ENCODE results near the gene LIPA.
A peak's percentile ranks its signal among the peaks of the same experiment; 100 is the strongest.

LIPA gene

DNA sequence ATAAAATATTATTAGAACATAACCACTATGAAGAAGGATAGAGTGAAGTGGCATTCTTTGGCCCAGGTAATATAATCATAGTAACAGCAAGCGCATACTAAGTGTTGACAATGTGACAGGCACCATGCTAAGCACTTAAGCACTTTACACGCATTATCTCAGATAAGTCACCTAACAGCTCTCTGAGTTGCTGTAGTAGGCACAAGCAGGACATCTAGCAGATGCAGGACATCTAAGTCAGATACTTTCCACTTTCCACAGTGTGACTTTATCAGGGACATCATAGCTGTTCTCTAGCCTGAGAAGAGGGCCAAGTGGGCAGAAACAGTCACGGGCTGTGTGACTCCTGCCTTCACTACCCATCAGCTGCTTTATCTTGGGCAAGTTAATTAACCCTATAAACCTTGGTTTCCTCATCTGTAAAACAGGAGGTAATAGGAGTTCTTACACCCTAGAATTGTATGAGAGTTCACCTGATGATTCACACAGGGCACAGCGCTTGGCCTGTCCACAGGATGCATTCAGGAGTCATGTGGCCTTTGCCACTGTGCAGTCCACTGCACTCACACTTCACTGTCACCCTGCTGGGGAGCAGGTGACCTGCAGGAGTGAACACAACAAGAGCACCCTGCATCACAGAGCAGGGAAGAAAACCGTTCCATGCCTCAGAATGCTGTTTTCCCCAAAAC lies 12.5 kb downstream of the LIPA start:
- DNase-seq: no peak

DNA sequence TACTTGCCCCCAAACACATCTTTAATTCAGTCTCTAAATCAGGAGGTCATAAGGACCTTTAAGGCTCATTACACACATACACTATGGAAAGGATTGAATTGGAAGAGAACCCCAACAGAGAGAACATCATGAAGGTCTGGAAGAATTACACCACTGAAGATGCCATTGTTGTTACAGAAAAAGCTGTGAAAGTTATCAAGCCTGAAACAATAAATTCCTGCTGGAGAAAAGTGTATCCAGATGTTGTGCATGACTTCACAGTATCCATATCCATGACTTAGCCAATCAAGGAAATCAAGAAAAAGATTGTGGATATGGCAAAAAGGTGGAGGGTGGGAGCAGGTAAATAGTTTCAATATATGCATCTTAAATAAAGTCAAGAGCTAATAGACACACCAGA lies 13.7 kb downstream of the LIPA start:
- DNase-seq: no peak

DNA sequence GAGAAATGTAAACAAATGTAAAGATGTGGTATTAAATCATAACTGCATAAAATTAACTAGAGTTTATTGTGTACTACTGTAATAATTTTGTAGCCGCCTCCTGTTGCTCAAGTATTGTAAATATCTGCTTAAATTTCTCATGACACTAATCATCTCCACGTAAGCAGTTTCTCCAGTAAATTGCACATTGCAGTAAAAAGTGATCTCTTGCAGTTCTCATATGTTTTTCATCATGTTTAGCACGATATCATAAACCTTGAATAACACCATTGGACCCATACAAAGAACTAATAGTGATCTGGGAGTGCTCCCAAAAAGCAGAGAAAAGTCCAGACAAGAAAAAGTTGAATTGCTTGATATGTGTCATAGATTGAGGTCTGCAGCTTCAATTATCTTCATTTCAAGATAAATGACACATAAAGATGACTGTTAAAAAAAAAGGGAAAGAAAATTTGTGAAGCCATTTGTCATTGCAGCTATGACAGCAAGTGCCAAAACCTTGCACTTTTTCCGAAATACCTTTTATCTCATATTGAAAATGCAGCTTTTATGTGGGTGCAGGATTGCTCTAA lies 15.3 kb downstream of the LIPA start:
- no peak for DNase-seq

DNA sequence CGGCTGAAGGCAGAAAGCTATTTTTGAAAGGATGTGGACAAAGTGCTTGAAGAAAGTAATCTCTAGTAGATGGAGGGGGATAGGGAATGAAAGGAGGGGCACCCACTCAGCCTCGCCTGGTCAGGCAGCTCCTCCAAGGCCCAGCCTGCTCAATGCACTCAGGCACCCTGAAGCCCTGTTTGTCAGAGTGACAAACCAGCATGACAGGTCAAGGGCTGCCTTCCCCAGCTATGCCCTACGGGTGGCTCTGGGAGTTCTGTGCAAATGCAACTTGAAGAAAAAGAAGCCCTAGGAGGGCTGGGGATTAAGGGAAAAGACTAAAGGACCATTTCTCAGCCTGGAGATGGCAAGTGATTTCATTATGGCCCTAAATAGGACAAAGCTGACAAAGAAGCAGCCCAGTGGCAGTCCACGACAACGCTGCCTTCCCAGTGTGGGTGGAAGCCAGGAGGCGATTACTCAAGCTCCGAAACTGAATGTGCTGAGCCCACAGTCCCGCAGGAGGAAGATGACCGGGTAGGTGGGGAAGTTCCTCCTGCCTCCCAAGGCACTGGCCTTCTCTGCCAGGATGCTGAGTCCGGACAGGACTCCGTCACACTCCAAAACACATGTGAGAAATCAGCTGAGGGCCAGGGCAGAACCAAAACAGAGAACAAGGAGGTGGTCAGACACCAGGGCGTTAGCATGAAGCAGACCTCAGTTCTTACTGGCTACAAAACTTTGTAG lies 16.3 kb downstream of the LIPA start:
- DNase-seq: no peak

DNA sequence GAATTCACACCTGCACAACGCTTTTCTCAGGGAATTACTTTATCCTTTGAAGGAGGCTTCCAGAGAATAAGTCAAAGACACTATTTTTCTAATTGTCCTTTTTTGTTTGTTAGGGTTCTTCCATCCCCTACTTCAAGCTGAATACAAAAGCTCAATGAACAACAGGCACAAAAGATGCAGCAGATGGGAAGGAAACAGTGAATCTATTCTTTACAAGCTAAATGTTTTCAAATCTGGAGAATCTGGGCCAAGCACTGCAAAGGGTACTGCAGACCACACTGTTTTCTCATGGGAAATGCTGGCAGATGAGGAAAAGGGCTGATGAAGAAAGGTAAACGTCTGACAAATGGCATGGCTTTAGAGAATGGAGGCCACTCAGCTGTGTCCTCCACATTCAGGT lies 18.5 kb downstream of the LIPA start:
- no peak for DNase-seq

DNA sequence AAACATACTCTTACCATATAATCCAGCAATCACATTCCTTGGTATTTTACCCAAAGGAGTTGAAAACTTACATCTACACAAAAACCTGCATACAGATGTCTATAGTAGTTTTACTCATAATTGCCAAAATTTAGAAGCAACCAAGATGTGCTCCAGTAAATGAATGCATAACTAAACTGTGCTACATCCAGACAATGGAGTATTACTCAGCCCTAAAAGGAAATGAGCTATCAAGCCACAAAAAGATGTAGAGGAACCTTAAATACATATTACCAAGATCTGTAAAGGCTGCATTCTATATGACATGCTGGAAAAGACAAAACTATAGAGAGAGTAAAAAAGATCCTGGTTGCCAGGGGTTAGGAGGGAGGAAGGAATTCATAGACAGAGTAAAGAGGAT lies 22.6 kb downstream of the LIPA start:
- no peak for DNase-seq

DNA sequence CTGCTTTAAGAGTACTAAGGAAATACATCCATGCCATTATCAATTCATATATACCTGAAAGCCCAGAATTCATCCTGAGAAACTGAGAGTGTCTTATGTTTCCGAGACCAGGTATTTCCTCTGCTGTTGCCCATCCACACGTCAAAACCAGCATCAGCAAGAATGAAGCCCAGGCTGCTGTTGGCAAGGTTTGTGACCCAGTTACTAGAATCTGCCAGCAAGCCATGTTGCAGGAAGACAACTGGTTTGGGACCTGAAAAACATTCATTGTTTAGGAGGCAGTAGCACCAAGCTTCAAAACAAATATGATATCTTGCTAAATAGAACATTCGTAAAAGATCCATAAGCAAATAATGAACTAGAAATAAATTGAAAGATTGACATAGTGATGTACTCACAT lies 23.4 kb downstream of the LIPA start:
- DNase-seq: no peak

DNA sequence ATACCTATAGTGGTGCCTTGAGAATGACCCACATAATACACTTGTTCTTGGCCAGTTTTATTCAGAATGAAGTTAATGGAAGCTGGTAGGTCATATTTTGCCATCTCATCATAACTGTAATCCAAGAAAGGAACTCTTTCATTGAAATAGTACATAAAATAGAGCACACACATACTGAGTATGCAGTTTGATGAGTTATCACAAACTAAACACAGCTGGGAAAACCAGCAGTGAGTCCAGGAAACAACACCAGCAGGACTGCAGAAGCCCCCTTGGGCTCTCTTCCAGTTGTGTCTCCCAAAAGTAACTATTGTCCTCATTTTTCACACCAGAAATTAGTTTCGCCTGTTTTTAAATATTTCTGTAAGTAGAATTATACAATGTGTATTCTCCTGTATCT lies 24.7 kb downstream of the LIPA start:
- DNase-seq: no peak

DNA sequence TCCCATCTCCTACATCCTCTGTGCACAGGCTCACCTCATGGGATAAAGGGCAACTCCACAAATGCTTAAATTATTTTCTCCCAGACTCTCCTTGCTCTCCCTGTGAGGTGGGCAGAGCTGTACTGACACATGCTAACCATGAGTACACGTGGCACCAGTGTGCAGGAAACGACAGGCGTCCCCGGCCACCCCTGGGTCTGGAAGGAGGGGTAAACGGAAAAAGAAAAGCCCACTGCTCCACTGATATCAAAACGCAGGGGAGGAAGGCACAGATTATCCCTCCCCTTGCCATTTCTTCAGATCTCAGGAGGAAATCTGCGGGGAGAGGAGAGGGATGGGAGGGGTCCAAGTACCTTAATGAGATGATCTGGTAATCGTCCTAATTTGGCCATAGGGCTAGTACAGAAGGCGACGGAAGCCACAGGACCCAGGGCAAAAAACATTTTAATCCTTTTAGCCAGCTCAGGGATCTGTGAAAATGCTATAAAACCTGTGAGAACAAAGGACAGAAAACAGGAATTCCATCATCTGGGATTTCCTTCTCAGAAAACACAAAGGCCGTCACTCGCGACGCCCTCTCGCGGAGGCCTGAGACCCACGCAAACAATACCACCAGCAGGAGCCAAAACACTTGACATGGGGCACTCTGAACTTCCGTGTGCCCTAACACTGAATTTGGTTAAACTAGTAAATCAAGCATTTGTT lies 26.7 kb downstream of the LIPA start:
- DNase-seq: peak; percentile 76

DNA sequence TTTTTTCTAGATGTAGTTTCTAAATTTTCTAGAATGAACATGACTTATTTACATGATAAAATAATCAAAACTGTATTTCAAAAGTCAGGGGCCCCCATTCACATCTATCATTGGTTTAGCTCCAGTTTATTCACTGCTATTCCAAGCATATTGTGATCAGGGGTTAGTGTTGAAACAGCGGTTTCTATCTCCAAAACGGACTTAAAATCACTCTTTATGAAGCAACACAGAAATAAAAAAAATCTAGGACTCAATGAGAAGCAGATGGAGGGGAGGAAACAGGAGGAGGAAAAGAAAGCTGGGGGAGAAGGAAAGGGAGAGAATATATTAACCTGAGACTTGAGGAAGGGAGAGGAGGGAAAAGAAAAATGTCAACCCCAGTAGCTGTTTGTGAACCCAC lies 29.7 kb downstream of the LIPA start:
- no peak for DNase-seq

DNA sequence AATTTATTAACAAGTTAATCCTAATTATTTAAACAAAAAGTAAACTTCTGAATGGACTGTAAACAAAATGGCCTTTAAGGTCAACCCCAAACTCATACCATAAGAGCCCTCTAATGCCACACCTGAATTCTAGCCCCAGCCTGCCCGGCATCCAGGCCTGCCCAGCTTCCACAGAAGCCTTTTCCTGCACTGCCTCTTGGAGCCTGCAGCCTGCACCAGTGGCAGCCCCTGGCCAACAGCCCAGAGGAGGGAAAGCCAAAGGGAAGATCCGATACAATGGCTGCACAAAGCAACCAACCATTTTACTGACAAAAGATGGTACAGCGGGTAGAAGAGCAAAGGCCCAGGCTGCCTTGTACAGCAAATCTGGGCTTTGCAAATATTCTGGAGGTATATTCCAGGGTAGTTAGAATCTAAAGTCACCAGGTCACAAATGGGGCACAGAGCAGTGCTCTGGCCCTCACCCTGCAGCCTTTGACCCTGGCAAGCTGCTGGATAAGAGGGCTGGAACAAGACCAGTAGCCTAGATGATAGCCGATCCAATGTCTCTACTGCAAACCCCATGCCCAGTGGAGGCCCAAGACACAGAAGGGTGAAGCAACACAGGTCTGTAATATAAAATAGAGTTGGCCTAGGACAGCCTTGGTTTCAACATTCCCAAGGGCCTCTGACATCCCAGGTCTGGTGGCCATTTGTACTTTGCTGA lies 31.9 kb downstream of the LIPA start:
- DNase-seq: no peak

DNA sequence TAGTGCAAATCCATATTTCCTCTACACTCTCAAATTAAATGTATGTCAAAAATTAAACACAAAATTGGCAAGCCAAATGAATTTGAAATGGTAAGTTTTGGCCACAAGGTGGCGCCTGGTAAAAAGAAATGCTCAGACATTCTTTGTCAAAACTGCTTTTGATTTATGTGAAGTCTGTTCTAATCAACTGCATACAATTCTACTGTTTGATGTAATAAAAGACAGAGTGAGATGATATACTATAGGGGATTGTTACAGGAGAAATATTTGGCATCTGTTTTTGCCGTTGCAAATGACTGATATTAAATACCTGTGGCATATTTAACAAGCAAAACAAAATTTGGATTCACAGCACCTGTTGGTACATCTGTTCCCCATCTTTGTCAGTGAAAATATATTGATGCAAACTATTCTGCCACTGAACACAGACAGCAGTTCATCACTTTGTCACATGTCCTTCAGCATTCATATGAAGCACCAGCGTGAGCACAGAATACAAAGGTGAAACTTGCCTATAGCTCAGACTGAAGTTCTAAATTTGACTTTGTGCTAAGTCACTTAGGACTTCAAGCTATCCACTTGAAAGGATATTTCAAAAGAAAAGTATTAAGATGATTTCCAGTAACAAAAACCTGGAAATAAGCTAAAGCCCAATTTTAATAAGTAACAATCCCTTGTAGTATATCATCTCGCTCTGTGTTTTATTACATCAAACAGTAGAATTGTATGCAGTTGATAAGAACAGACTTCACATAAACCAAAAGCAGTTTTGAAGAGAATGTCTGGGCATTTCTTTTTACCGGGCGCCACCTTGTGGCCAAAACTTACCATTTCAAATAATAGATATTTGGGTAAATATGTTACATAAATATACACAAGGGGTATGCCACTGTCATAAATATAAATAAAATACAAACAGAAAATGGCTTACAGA lies 34.3 kb downstream of the LIPA start:
- DNase-seq: peak; percentile 55

DNA sequence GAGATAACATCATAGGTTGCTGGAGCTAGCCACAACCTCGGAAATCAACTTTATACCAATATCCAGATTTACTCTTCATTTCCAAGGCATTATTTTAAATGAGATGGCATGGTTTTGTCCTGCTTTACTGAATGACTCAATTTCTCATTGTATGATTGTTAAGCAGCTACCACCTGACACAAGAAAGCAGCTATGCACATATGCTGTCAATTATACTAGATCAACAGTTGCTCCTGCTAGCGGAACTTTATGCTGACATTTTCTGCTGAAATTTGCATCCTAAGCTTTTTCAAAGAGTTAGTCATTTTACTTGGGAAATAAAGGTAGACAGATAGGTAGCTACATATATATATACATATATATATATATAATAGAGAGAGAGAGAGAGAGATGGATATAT lies 35.5 kb downstream of the LIPA start:
- DNase-seq: no peak

DNA sequence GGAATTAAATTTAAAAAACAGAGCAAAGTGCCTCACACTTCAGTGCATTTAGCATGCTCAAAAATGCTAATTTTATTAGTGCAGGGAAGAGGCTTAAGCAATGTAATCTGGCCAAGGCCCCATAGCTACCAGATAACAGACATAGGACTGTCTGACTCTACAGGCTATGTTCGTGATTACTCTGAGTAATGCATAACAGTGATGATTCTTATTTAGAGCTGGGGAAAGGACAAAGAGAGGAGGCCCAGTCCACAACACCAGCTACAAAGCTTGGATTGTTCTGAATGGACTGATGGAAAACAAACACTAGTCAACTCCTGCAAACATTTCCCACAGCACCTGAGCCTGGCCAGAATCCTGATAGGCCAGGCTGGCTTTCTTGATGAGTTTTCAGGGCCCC lies 36.1 kb downstream of the LIPA start:
- DNase-seq: no peak

DNA sequence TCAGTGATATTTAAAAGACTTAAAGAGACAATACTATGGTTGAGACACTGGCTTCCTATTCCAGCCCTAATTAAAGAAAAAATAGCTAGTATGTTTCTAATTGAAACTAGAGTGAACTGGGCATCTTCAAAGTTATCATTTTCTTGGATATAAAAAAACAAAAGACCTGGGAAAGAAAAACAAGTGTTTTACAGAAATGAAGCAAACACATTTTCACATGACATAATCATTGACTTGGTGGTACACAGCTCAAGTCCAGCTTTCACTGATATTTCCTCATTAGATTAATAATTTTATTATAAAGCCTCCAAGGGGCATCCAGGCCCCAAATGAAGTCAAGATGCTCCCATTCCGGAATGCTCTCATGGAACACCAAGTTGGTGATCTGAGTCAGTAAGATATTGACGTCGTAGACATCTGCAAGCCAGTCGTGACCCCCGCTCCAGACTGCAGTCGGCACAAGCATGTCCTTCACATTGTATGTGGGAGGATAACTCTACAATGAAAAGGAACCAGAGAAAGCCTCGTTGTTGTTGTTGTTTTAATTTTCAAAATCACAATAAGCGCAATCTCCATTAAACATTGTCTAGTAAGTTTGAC lies 36.9 kb downstream of the LIPA start:
- DNase-seq: no peak

DNA sequence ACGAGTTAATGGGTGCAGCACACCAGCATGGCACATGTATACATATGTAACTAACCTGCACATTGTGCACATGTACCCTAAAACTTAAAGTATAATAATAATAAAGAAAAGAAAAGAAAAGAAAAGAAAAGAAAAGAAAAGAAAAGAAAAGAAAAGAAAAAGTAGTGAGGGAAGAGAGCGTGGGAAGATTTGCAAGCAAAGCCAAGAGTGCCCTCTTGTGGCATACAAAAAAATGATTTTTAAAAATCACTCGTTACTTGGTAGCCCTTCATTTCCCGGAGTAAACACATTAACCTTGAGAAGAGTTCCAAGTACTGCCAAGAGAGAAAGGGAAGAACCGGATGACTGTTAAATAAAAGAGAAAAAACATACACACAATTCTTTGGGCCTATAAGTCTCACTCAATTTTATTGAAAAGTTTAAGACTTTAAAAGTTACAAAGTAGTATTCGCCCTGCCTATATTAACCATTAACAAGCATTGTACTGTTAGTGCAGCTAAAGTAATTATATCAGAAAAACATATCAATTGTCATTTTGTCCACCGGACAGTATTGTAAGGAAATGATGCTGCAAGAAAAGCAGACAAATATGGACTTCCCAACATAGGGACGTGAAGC lies 38.3 kb downstream of the LIPA start:
- peak; percentile 48 for DNase-seq

DNA sequence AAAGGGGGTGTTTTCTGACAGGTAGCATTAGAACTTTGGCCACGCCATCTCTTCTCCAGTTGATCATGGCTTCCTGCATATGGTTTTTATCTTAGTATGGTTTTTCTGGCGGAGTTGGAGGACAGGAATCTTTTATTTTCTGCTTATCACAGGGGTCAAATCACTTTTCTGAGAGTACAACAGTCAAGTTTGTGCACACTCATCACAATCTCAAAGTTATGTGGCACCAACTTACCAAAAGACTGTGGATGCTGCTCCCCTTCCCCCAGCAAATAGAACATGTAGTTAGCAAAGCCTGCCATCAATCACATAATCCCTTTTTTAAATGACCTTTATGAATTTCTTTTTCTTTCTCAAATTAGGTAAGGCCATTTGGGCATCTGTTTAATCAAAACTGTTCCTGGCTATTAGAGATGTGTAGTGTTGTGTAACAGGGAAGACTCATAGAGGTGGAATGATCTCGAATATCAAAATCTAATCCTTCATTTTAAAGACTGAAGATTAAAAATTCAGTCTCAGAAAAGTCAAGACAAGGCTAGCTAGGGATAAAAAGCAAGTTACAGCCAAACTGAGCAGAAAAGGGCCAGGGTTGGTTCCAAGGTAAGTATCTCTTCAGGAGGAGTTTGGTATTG lies 40.7 kb downstream of the LIPA start:
- DNase-seq: no peak

DNA sequence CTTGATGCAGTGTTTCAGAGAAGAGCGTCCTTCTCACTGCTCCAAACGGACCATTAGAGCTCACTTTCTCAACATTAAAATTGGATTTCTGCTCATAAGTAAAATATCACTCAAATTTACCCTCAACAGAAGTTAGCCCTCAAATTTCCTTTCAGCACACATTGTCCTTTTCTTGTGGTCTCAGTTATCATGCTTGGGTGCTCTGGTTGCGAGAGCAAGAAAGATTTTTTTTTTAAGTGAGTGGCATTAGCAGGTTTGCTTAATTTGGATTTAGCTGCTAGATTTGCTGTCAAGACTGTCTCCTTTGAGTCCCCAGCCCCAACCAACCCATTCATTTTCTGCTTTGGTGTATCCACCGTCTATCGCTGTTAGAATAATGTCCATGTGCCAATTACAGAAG lies 41.9 kb downstream of the LIPA start:
- no peak for DNase-seq

DNA sequence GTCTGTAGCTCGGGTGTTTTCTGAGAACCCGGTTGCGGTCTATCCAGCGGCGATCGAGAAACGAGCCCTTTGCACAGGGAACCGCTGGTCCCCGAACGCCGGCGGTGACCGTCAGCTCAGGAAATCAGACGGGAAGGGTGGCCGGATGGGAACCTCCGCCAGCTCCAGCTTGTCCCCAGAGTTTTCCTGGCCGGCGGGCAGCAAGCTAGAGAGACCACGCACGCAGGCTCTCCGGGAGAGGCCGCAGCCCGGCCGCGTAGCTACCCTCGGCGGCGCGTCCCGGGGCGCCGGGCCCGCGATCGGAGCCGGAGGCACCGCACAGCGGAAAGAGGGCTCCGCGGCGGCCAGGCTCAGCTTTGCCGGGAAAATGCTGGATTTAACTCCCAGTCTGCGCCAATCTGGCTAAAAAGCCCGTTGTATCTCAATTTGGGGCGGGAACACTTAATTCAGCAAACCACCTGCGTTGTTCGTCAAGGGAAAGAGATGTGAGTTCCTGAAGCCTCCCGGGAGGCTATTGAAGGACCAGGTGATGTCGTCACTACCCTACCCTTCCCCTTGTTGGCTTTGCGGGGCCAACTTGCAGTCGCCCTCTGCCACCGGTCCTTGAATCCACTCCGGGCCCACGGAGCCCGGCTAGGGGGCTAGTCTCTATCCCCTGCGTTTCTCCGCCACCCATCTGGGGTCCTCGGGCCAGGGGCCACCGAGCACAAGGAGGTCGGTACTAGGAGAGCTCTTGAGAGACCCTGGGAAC lies 43.6 kb downstream of the LIPA start:
- peak; percentile 81 for DNase-seq
